AG04450 (cell line): ENCODE measurements around the gene GJB4. TPM values are rescaled to one million over a fixed set of nuclear protein-coding genes. Genes with fewer than 3 reads are reported as not detected.
"Not testable (repeated sequence)": the region's sequence is repeated elsewhere in the genome, so short reads cannot be mapped to it uniquely, and the experiment has no call there.

Experiments
- CTCF ChIA-PET: fragments of 300-600, 350-600 bp; formaldehyde crosslinking; extraction: SDS; loops from one replicate; lab custom pipeline; 2022; ENCODE audit warnings: antibody characterized with exemption, inconsistent platforms; lab: Charles Lee
- POLR2A ChIA-PET: fragments of 350-600 bp; formaldehyde crosslinking; extraction: SDS; loops from one replicate; lab custom pipeline; 2021; ENCODE audit warnings: antibody characterized with exemption, inconsistent platforms; lab: Yijun Ruan, JAX
- DNase-seq: peaks from one replicate; pipeline ENCODE4 v3.0.0-alpha.2; 2011; ENCODE audit warnings: low read depth, low spot score
- H3K27ac ChIP-seq: one replicate; pipeline ENCODE4 v1.5.1; 2012; ENCODE audit warnings: low read depth, low read length, control low read depth
- H3K27me3 ChIP-seq: one replicate; pipeline ENCODE4 v1.6.0; 2012; ENCODE audit warnings: low read length; ENCODE audit not compliant: control insufficient read depth, insufficient read depth
- H3K4me3 ChIP-seq: 2 replicates; pipeline ENCODE4 v1.5.1; 2011; ENCODE audit warnings: mild to moderate bottlenecking, low read depth, low read length, control low read depth
- H3K9me3 ChIP-seq: 2 replicates; pipeline ENCODE4 v1.5.1; 2012; ENCODE audit warnings: low read length; ENCODE audit not compliant: control insufficient read depth, insufficient read depth
- CTCF ChIP-seq: IDR thresholded peaks from 2 replicates; pipeline ENCODE4 v1.5.1; 2011; ENCODE audit warnings: low read depth, low read length, control low read depth, inconsistent platforms
- polyA plus RNA-seq: library from polyadenylated mRNA; depleted of rRNA; stranded (reverse); fragments of >200 nt; gene quantifications from 2 replicates; pipeline ENCODE4 v1.2.3, GENCODE V29; 2011

Gene GJB4
- polyA plus RNA-seq, 1 experiment = not detected

GRCh38 chr1:34726861-34727260 lies 32.7 kb upstream of the GJB4 start:
- Histone ChIP-seq H3K4me3 (no peak overlapping the region), H3K27me3 (no peaks in the 10 kb centered on the region), H3K27ac (no peak overlapping the region), H3K9me3 (no peaks in the 10 kb centered on the region)
- ChIA-PET POLR2A (no interaction called here), CTCF (no interaction called here)
- DNase-seq = no peak
- no peak for TF ChIP-seq CTCF

GRCh38 chr1:34730485-34730884 lies 29.1 kb upstream of the GJB4 start:
- CTCF ChIA-PET = interaction anchor here (1.3 kb wide), 1 partner anchor 12 kb away, joined by 5 read pairs; no protein-coding TSS in a partner anchor
- Histone ChIP-seq H3K9me3 (no peaks in the 10 kb centered on the region), H3K27me3 (no peaks in the 10 kb centered on the region), H3K27ac (no peak overlapping the region), H3K4me3 (no peak overlapping the region)
- POLR2A ChIA-PET = no interaction called here
- no peak for TF ChIP-seq CTCF
- no peak for DNase-seq

GRCh38 chr1:34732831-34733230 lies 26.7 kb upstream of the GJB4 start:
- DNase-seq, POLR2A ChIA-PET, H3K27ac ChIP-seq, H3K27me3 ChIP-seq, H3K9me3 ChIP-seq, H3K4me3 ChIP-seq: not testable (repeated sequence)
- CTCF ChIA-PET = interaction anchor here (1.0 kb wide), 1 partner anchor 10 kb away, joined by 7 read pairs; no protein-coding TSS in a partner anchor

- Histone ChIP-seq H3K27ac (no peak overlapping the region), H3K4me3 (no peak overlapping the region), H3K9me3 (no peaks in the 10 kb centered on the region), H3K27me3 (peaks cover 4% of the 10 kb centered on the region)
- DNase-seq = no peak
- POLR2A ChIA-PET = no interaction called here
- CTCF ChIA-PET = no interaction called here
- TF ChIP-seq CTCF = no peak
These were observed 22.8 kb upstream of the GJB4 start for GRCh38 chr1:34736692-34737091.

- POLR2A ChIA-PET, H3K9me3 ChIP-seq, DNase-seq, H3K4me3 ChIP-seq, H3K27ac ChIP-seq, H3K27me3 ChIP-seq: not testable (repeated sequence)
- CTCF ChIA-PET = interaction anchor here (0.6 kb wide), 1 partner anchor 97 kb away, joined by 5 read pairs; no protein-coding TSS in a partner anchor
These were observed 22.3 kb upstream of the GJB4 start for GRCh38 chr1:34737236-34737635.

- no peak overlapping the region for H3K4me3 ChIP-seq
- no peaks in the 10 kb centered on the region for H3K9me3 ChIP-seq
- ChIA-PET POLR2A (no interaction called here), CTCF (interaction anchor here (0.5 to 1.4 kb wide), 2 partner anchors 13 to 180 kb away, joined by 3 to 4 read pairs; no protein-coding TSS in a partner anchor)
- DNase-seq = no peak
- TF ChIP-seq CTCF = no peak
- peaks cover 15% of the 10 kb centered on the region for H3K27me3 ChIP-seq
- H3K27ac ChIP-seq = no peak overlapping the region
These were observed 19.9 kb upstream of the GJB4 start for GRCh38 chr1:34739613-34740012.
